IMR-90 (cell line): ENCODE data around the gene ANKFN1. TPM values are rescaled to one million over a fixed set of nuclear protein-coding genes. Genes with fewer than 3 reads are reported as not detected.

ENCODE experiments used
- ATAC-seq: fragments of 200-7000 bp; cut with Tn5 transposase; 2 replicates; pipeline ENCODE4 v1.9.1; 2020; ENCODE audit warnings: low read depth, mild to moderate bottlenecking, moderate library complexity
- BruUV-seq: library from RNA; stranded (reverse); fragments of 400-500 nt; replicated peaks from 2 replicates; lab custom pipeline; 2021; lab: Mats Ljungman, UMichigan
- CTCF ChIA-PET: fragments of 300-600 bp; formaldehyde crosslinking; extraction: SDS; loops from one replicate; lab custom pipeline; 2021; ENCODE audit warnings: antibody characterized with exemption; lab: Yijun Ruan, JAX
- POLR2A ChIA-PET: fragments of 300-600 bp; sonication (Branson Sonifier 250); formaldehyde crosslinking; loops from one replicate; lab custom pipeline; 2022; ENCODE audit warnings: antibody characterized with exemption; ENCODE audit not compliant: unreplicated experiment; lab: Charles Lee
- DNase-seq: peaks from one replicate; pipeline ENCODE4 v3.0.0; 2013
- H2AFZ ChIP-seq: replicated peaks from 2 replicates; pipeline ENCODE3; 2013; ENCODE audit warnings: low read length, mild to moderate bottlenecking; ENCODE audit not compliant: poor library complexity
- H2AK5ac ChIP-seq: 2 replicates; pipeline ENCODE4 v1.6.1; 2013; ENCODE audit warnings: low read depth, low read length, inconsistent platforms
- H2AK9ac ChIP-seq: replicated peaks from 2 replicates; pipeline ENCODE3; 2013; ENCODE audit warnings: mild to moderate bottlenecking, low read depth, low read length, moderate library complexity; ENCODE audit not compliant: poor library complexity
- H2BK120ac ChIP-seq: 2 replicates; pipeline ENCODE4 v1.6.1; 2013; ENCODE audit warnings: low read depth, low read length, inconsistent platforms
- H2BK15ac ChIP-seq: 3 replicates; pipeline ENCODE4 v1.6.1; 2013; ENCODE audit warnings: low read depth, low read length, inconsistent platforms
- H2BK20ac ChIP-seq: 2 replicates; pipeline ENCODE4 v1.6.1; 2013; ENCODE audit warnings: low read depth, mild to moderate bottlenecking, inconsistent platforms, low read length, moderate library complexity
- H2BK5ac ChIP-seq: 2 replicates; pipeline ENCODE4 v1.6.1; 2013; ENCODE audit warnings: mild to moderate bottlenecking, low read depth, low read length, inconsistent platforms; ENCODE audit not compliant: poor library complexity, severe bottlenecking
- H3K14ac ChIP-seq: replicated peaks from 2 replicates; pipeline ENCODE4 v1.6.1; 2013; ENCODE audit warnings: low read depth, low read length, inconsistent platforms
- H3K18ac ChIP-seq: 2 replicates; pipeline ENCODE4 v1.6.1; 2013; ENCODE audit warnings: low read depth, low read length, control low read depth
- H3K23ac ChIP-seq: 2 replicates; pipeline ENCODE4 v1.6.1; 2013; ENCODE audit warnings: low read depth, low read length, inconsistent platforms
- H3K27ac ChIP-seq: 2 replicates; pipeline ENCODE4 v1.5.1; 2013; ENCODE audit warnings: mild to moderate bottlenecking, control low read depth, low read length; ENCODE audit not compliant: insufficient read depth
- H3K27me3 ChIP-seq: 2 replicates; pipeline ENCODE4 v1.6.1; 2013; ENCODE audit warnings: low read length; ENCODE audit not compliant: control insufficient read depth, insufficient read depth
- H3K36me3 ChIP-seq: 2 replicates; pipeline ENCODE4 v1.6.1; 2013; ENCODE audit warnings: low read length, mixed read lengths; ENCODE audit not compliant: control insufficient read depth, insufficient read depth
- H3K4ac ChIP-seq: 2 replicates; pipeline ENCODE4 v1.6.1; 2013; ENCODE audit warnings: low read depth, low read length, inconsistent platforms
- H3K4me1 ChIP-seq: 2 replicates; pipeline ENCODE4 v1.6.1; 2013; ENCODE audit warnings: low read length, mixed read lengths; ENCODE audit not compliant: control insufficient read depth, insufficient read depth
- H3K4me2 ChIP-seq: 2 replicates; pipeline ENCODE4 v1.6.1; 2013; ENCODE audit warnings: low read depth, mild to moderate bottlenecking, control low read depth, low read length, moderate library complexity
- H3K4me3 ChIP-seq: 2 replicates; pipeline ENCODE4 v1.5.1; 2013; ENCODE audit warnings: low read depth, mild to moderate bottlenecking, control low read depth, low read length, moderate library complexity; ENCODE audit not compliant: insufficient read depth
- H3K56ac ChIP-seq: 2 replicates; pipeline ENCODE4 v1.6.1; 2013; ENCODE audit warnings: low read length, inconsistent platforms; ENCODE audit not compliant: insufficient read depth; ENCODE audit errors: extremely low read depth
- H3K79me1 ChIP-seq, 2 experiments: 2 replicates each; pipeline ENCODE4 v1.6.1; 2013; ENCODE audit warnings: low read length in 2 of 2, inconsistent platforms in 1 of 2, low read depth in 1 of 2
- H3K9ac ChIP-seq: 2 replicates; pipeline ENCODE4 v1.6.1; 2013; ENCODE audit warnings: low read depth, low read length, control low read depth
- H3K9me1 ChIP-seq: 2 replicates; pipeline ENCODE4 v1.6.1; 2013; ENCODE audit warnings: low read length, inconsistent platforms; ENCODE audit not compliant: insufficient read depth
- H3K9me3 ChIP-seq: 2 replicates; pipeline ENCODE4 v1.6.1; 2013; ENCODE audit warnings: low read length; ENCODE audit not compliant: control insufficient read depth, insufficient read depth
- H4K20me1 ChIP-seq: 2 replicates; pipeline ENCODE4 v1.6.1; 2013; ENCODE audit warnings: low read length, inconsistent platforms; ENCODE audit not compliant: insufficient read depth
- H4K5ac ChIP-seq: 2 replicates; pipeline ENCODE4 v1.6.1; 2013; ENCODE audit warnings: mild to moderate bottlenecking, low read depth, low read length, control low read depth
- H4K8ac ChIP-seq, 2 experiments: 2 replicates each; pipeline ENCODE4 v1.6.1; 2013; ENCODE audit warnings: low read depth in 2 of 2, low read length in 2 of 2, control low read depth in 1 of 2, inconsistent platforms in 1 of 2
- H4K91ac ChIP-seq: 2 replicates; pipeline ENCODE4 v1.6.1; 2013; ENCODE audit warnings: low read depth, low read length, inconsistent platforms; ENCODE audit not compliant: insufficient read depth
- BHLHE40 ChIP-seq: fragments of 150-350 bp; IDR thresholded peaks from 2 replicates; pipeline ENCODE4 v1.6.1; 2016; ENCODE audit warnings: mild to moderate bottlenecking, low read depth, low read length
- CHD1 ChIP-seq: IDR thresholded peaks from 2 replicates; pipeline ENCODE4 v1.6.1; 2012; ENCODE audit warnings: low read depth, low read length, improper control_type of control experiment
- FOS ChIP-seq: fragments of 150-350 bp; IDR thresholded peaks from 2 replicates; pipeline ENCODE4 v1.6.1; 2016; ENCODE audit warnings: low read depth, low read length
- MAFK ChIP-seq: IDR thresholded peaks from 2 replicates; pipeline ENCODE4 v1.6.1; 2012; ENCODE audit warnings: low read depth, low read length, improper control_type of control experiment
- MXI1 ChIP-seq: IDR thresholded peaks from 2 replicates; pipeline ENCODE4 v1.6.1; 2012; ENCODE audit warnings: low read depth, mild to moderate bottlenecking, low read length, moderate library complexity, borderline replicate concordance
- NFE2L2 ChIP-seq: fragments of 150-350 bp; IDR thresholded peaks from 2 replicates; pipeline ENCODE4 v1.6.1; 2016; ENCODE audit warnings: low read depth, mild to moderate bottlenecking, low read length
- POLR2A ChIP-seq: IDR thresholded peaks from 2 replicates; pipeline ENCODE4 v1.6.1; 2012; ENCODE audit warnings: mild to moderate bottlenecking, low read depth, low read length
- RAD21 ChIP-seq: IDR thresholded peaks from 2 replicates; pipeline ENCODE4 v1.6.1; 2012; ENCODE audit warnings: low read length, improper control_type of control experiment
- RCOR1 ChIP-seq: IDR thresholded peaks from 2 replicates; pipeline ENCODE4 v1.6.1; 2012; ENCODE audit warnings: mild to moderate bottlenecking, low read length, improper control_type of control experiment; ENCODE audit not compliant: insufficient replicate concordance
- RFX5 ChIP-seq: IDR thresholded peaks from 2 replicates; pipeline ENCODE4 v1.8.0; 2012; ENCODE audit warnings: low read depth, mild to moderate bottlenecking, low read length, moderate library complexity
- SMC3 ChIP-seq: fragments of 150-350 bp; IDR thresholded peaks from 2 replicates; pipeline ENCODE4 v1.6.1; 2016; ENCODE audit warnings: low read depth, mild to moderate bottlenecking, antibody characterized with exemption, low read length, moderate library complexity
- dilution Hi-C: fragments of 300-500 bp; cut with HindIII; formaldehyde crosslinking; loops from one replicate; pipeline ENCODE4 v1.14.3; 2018; ENCODE audit warnings: low sequenced_read_pairs; ENCODE audit not compliant: unreplicated experiment
- in situ Hi-C: fragments of 300-500 bp; cut with MboI; formaldehyde crosslinking; loops from 3 replicates; pipeline ENCODE4 v1.14.3; 2019; ENCODE audit warnings: low sequenced_read_pairs, inconsistent platforms, mixed read lengths
- intact Hi-C: fragments of 100-400 bp; cut with micrococcal nuclease; formaldehyde crosslinking; loops from 2 replicates; pipeline ENCODE4 v1.10.0; 2022
- polyA plus RNA-seq, 3 experiments: library from polyadenylated mRNA; depleted of rRNA; stranded (reverse); fragments of >200 nt; gene quantifications; 2 replicates each; pipeline ENCODE4 v1.2.3, GENCODE V29; 2012; ENCODE audit warnings: low replicate concordance in 1 of 3
- total RNA-seq: library from RNA; depleted of rRNA; stranded (reverse); fragments of >200 nt; gene quantifications from 2 replicates; pipeline ENCODE4 v1.2.3, GENCODE V29; 2012
- TF ChIP-seq, protein P1 (sequence below): conservative IDR thresholded peaks from 2 replicates; pipeline ENCODE4 v1.5.1; 2012; ENCODE audit warnings: mild to moderate bottlenecking, low read depth, low read length, improper control_type of control experiment
- TF ChIP-seq, protein P2 (sequence below): fragments of 150-350 bp; IDR thresholded peaks from 2 replicates; pipeline ENCODE4 v1.6.1; 2017; ENCODE audit warnings: mild to moderate bottlenecking, antibody characterized with exemption, low read length, low read depth

The ANKFN1 gene
- total and polyA plus RNA-seq, 2 of the 4 experiments (the other 2 are of a cell fraction) = not detected

DNA sequence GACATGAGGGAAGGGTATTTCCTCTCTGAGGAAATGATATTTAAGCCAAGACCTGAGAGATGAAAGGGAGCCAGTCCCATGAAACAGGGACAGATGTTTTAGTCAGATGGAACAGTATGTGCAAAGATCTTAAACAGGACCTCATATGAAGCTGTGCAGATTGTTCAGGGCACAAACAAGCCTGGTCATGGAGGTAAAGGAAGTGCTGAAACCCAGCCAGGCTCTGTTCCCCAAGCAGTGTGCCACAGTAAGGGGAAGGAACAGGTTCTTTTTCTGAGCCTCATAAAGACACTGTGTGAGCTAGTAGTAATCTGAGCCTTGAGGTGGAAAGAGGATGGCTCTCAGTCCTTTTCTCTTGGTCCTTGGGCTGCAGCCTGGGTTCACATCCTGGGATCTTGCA, 159.9 kb downstream of the ANKFN1 start:
- Histone ChIP-seq H3K36me3 (no peaks in the 10 kb centered on the region), H3K79me1 (no peaks in the 10 kb centered on the region), H2BK5ac (no peak overlapping the region), H3K23ac (no peak overlapping the region), H2AFZ (no peak overlapping the region), H3K4ac (peak overlapping the region; percentile 7; the same call in 1 of the 2 replicates), H2BK120ac (no peak overlapping the region), H4K8ac (no peak overlapping the region), H2BK20ac (peak overlapping the region; percentile 66), H3K4me3 (no peak overlapping the region), H3K4me1 (no peaks in the 10 kb centered on the region; the same call in 1 of the 2 replicates), H3K4me2 (no peak overlapping the region), H2BK15ac (no peak overlapping the region), H2AK5ac (no peak overlapping the region), H4K91ac (no peak overlapping the region), H4K5ac (no peak overlapping the region), H3K9me3 (no peaks in the 10 kb centered on the region), H2AK9ac (no peak overlapping the region), H4K20me1 (no peaks in the 10 kb centered on the region), H3K9me1 (no peaks in the 10 kb centered on the region), H3K27me3 (no peaks in the 10 kb centered on the region), H3K56ac (no peak overlapping the region), H3K18ac (no peak overlapping the region), H3K9ac (no peak overlapping the region), H3K14ac (no peak overlapping the region), H3K27ac (no peak overlapping the region)
- in situ Hi-C loops (loop anchor here (5.0 kb wide), 1 partner anchor 186 kb away; no protein-coding TSS in a partner anchor), intact Hi-C loops (loop anchor here (10.0 kb wide), 1 partner anchor 788 kb away; no protein-coding TSS in a partner anchor), dilution Hi-C loops (no loop called here)
- CTCF ChIA-PET = no interaction called here
- ATAC-seq = no peak
- no peak for TF ChIP-seq NFE2L2
- no peak for TF ChIP-seq POLR2A
- TF ChIP-seq CHD1 = no peak
- TF ChIP-seq MAFK = no peak
- no peak for TF ChIP-seq RFX5
- TF ChIP-seq, protein P1, sequence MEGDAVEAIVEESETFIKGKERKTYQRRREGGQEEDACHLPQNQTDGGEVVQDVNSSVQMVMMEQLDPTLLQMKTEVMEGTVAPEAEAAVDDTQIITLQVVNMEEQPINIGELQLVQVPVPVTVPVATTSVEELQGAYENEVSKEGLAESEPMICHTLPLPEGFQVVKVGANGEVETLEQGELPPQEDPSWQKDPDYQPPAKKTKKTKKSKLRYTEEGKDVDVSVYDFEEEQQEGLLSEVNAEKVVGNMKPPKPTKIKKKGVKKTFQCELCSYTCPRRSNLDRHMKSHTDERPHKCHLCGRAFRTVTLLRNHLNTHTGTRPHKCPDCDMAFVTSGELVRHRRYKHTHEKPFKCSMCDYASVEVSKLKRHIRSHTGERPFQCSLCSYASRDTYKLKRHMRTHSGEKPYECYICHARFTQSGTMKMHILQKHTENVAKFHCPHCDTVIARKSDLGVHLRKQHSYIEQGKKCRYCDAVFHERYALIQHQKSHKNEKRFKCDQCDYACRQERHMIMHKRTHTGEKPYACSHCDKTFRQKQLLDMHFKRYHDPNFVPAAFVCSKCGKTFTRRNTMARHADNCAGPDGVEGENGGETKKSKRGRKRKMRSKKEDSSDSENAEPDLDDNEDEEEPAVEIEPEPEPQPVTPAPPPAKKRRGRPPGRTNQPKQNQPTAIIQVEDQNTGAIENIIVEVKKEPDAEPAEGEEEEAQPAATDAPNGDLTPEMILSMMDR = no peak
- TF ChIP-seq RCOR1 = no peak
- TF ChIP-seq SMC3 = no peak
- no peak for TF ChIP-seq BHLHE40
- TF ChIP-seq, protein P2, sequence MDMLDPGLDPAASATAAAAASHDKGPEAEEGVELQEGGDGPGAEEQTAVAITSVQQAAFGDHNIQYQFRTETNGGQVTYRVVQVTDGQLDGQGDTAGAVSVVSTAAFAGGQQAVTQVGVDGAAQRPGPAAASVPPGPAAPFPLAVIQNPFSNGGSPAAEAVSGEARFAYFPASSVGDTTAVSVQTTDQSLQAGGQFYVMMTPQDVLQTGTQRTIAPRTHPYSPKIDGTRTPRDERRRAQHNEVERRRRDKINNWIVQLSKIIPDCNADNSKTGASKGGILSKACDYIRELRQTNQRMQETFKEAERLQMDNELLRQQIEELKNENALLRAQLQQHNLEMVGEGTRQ = no peak
- TF ChIP-seq MXI1 = no peak
- no peak for TF ChIP-seq FOS
- TF ChIP-seq RAD21 = no peak
- POLR2A ChIA-PET = no interaction called here
- no TSS peak for BruUV-seq
- no peak for DNase-seq
